Putamen (tissue), 1 donor: ENCODE measurements around the gene CTNNA2.
A peak's percentile ranks its signal among the peaks of the same experiment; 100 is the strongest.

ENCODE experiments used
- DNase-seq: peaks from one replicate; pipeline ENCODE4 v3.0.0-alpha.2; 2016; ENCODE audit warnings: low spot score

Gene CTNNA2

DNA sequence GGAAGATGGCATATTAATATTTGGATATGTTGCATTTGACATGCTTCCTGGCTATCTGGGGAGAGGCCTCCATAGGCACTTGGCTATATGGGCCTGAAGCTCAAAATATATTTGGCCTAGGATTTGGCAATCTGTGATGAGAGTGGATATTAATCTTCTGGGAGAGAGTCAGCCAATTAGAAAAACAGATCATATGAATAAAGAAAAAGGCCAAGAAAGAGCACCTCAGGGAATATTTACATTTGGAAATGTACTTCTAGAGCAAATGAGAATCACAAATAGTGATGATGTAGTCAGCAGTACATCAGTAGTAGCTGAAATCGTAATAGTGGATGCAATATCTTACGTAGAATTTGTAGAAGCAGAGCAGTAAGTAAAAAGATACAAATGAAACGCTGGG lies 277.0 kb downstream of the CTNNA2 start:
- DNase-seq = no peak

DNA sequence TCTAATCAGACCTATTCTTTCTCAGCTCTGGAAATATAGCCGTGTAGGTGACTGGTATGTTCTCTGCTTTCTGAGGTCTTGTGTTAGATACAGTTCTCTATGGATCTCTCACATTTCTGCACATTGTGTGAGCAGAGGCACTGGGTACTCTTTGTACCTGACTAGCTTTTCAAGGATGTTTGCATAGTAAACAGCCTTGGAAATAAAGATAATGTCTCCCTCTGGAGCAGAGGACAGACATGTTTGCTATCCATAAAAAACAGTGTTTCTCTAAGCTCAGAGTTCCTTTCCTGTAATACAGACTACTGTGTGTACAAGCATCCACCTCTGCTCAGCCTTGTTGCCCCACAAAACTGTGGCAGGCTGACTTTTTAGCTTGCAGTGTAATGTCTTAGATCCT lies 279.2 kb downstream of the CTNNA2 start:
- DNase-seq = no peak

DNA sequence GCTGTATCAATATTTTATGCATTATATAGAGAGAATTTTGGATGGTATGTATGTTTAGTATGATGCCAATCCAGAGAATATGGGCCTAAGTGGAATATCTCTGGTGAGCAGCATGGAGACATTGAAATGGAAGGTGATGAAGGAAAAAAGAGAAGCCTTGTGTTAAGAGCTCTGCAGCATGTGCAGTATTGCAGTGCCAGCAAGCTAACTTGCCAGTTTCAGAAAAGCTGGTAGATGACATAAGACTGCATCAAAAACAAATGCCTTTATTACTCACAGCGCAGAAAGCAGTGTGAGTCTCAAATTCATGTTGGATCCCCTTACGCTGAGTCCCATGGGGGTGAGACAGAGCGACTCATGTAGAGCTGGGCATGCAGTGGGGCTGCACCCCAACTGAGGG lies 280.2 kb downstream of the CTNNA2 start:
- DNase-seq = peak; percentile 34

DNA sequence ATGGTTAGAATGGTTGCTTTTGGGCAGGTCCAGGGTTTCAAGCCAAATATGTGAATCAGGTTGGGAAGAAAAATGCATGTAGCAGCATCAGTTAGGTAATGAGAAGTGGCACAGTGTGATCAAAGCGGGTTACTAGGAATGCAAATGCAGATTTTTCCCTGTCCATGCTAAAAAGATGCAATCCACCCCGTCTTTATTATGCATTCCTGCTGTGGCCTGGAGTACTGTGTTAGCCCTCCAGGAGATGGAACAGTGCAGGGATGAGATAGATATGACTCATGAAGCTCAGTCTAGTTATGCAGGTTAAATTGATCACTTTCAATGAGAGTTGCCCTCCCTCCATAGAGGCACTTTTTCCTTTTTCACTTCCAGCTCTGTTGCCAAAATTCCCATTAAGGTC lies 283.8 kb downstream of the CTNNA2 start:
- DNase-seq = no peak

DNA sequence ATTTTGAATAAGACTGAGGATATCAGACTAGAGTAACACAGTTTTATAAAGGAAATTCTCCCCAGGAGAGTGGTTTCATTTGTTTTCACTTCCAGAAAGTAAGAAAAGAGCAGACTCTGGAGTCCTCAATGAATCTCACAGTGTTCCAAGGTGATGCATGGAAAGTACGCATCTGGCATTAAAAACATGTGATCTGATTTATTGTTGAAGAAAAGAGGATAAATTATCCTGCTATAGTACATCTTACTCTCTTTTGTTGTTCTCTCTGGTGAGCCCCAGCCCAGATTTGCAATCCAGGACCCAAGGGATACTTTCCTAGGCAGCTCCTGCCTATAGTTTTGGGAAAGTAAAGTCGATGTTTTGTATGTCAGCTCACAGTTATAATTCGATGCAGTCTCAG lies 285.9 kb downstream of the CTNNA2 start:
- DNase-seq = no peak

DNA sequence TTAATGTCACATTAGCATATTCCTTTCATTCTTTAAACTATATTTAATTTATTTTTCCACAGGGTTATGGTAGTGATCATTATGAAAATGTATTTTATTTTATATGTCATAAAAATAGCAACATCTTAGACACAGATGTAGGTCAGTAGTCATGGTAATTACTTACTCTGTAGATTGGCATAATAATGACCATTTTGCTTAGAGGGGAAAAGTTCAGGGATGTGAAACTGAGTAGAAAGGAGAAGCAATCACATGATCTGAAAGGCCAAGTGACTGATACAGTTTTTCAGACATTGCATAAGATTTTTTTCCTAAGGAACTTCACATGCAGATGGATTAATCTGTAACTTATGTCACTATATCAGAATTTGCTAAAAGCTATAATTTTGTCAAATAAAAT lies 286.9 kb downstream of the CTNNA2 start:
- peak; percentile 23 for DNase-seq

DNA sequence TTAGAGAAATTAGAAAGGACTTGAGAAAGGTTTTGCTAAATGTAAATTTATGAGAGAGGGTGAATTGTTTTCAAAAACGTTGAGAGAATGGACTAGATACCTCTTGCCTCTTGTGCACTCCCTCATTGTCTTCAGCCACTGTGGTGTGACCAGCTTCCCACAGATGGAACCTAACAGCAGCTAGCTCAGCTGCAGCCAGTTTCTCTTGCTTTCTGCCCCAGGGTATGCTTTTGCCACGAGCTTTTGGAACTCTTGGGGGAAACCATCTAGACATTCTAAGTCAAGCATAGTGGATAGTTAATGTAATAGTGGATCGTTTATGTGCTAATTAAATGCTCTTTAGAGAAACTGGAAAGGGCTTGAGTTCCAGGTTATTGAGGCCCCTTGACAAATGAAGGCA lies 288.2 kb downstream of the CTNNA2 start:
- no peak for DNase-seq

DNA sequence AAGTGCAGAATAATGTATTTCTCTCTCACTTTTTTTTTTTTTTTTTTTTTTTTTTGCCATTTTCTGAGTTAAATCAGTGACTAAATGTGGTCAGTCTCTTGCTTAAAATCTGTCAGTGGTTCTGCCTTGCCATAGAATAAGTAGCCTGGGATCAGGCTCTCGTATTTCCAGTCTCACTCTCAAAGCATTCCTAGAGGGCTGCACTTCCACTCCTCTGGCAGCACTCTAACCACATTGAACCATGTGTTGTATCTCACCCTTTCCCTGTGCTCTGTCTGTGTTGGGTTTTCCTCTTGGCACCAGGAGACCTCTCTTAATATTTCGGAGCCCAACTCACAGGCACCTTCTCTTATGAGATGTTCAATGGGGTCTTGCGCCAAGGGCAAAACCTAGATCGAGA lies 304.4 kb downstream of the CTNNA2 start:
- no peak for DNase-seq

DNA sequence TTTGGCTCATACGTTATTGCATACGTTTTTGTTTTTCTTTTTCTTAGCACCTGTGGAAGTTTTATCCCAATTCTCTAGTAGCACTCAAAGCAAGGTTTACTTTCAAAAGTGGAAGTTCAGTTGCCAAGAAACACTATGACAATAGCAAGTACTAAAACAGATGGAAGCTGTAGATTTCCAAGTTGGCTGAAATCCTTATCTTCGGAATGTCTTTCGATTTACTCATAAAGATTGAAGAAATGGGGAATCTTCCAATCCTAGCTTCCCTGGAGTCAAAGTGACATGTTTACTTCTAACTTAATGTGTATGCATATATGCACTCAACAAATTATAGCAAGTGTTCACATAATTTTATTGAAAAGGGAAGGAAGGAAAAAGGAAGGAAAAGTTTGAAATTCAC lies 307.4 kb downstream of the CTNNA2 start:
- DNase-seq = no peak

DNA sequence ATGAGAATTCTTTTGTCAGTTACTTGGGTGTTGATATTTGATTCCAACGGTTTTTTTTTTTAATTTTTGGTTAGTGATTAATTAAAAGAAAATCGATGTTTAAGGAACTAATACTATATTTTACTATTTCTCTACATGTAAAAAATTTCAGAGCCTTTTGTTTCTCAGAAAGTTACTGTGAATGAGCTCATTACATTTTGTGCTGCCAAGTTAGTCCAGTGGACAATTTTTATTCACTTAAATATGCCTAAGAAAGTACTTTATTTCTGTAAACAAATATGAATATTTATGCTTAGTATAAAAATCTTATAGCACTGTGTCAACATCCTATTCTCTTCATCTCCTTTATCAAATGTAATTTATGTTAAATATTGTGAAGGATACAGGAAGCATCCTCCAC lies 309.3 kb downstream of the CTNNA2 start:
- no peak for DNase-seq

DNA sequence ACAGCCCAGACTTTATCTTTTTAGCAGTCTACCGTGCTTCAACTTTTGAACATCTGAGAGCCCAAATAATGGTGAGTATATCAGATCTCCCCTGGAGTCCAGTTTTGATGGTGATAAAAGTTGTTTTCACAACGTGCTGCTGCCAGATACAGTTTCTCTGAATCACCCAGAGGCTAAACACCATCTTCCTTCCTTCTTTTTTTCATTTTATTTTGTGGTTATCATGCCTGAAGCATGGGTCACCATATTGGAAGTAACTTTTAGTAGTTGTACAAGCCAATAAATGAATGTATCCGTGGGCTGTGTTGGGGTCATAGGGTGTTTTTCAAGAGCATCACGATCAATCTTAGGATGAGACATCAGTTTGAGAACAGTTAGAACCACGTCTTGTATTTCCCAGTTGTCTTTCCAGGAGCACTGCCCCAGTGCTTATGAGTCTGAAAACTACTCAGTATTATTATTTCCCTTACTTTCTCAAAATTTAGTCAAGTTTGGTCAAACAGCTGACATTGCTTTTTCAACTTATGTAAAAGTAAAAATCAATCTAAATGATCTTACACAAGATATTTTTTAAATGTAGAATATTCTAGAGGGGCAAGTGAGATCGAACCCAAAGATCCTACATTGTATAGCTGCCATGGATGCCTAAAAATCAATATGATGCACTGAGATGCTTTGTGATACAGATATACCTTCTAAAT lies 311.4 kb downstream of the CTNNA2 start:
- no peak for DNase-seq

DNA sequence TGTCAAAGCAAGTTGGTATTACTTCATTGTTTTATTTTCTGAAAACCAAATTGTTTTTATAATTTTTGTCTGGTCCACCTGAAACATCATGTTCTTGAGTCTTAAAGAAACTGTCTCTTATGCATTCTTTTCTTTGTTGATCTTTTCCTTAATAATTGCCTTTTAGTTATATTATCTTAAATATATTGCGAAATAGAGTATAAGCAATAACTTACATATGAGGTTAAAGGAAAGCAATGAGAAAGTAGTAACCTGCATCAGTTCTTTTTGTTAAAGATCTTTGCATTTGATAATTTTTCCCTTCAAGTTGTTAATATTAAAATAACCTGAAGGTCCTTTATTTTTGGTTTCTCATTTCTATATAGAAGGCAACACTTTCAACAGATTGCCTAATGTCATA lies 315.0 kb downstream of the CTNNA2 start:
- DNase-seq = no peak

DNA sequence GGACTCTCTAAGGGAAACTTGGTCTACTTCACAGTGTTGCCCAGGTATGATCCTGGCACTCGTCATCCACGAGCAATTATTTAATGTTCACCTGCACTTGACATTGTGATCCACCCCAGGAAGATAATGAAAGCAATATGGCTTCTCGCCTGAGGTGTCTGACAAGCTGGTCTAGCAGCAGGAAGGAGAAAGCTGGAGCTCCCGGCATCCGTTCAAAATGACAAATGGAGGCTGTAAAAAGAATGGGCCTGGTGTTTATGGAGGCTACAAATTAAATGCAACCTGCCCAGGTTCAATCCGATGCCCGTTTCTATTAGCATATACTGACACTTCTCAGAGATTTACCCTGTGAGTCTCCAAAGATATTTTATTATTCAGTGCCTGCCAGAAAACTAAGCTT lies 317.6 kb downstream of the CTNNA2 start:
- DNase-seq = no peak

DNA sequence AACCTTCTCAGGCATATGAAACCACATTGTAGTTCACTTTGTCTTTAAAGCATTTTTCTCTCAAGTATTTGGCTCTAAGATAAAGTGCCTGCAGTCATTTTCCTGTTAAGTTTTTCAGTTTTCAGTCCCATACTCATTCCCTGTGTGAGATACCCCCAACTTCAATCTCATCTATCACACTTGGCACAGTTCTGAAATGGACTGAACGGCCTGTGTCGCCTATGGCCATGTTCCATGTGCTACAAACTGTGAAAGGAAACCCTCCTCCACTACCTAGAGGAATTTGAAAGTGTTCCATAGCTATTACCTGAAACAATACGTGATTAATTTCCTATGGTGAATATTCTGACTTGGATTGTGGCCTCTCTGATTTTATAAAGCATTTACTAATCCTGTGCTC lies 319.1 kb downstream of the CTNNA2 start:
- DNase-seq = peak; percentile 18

DNA sequence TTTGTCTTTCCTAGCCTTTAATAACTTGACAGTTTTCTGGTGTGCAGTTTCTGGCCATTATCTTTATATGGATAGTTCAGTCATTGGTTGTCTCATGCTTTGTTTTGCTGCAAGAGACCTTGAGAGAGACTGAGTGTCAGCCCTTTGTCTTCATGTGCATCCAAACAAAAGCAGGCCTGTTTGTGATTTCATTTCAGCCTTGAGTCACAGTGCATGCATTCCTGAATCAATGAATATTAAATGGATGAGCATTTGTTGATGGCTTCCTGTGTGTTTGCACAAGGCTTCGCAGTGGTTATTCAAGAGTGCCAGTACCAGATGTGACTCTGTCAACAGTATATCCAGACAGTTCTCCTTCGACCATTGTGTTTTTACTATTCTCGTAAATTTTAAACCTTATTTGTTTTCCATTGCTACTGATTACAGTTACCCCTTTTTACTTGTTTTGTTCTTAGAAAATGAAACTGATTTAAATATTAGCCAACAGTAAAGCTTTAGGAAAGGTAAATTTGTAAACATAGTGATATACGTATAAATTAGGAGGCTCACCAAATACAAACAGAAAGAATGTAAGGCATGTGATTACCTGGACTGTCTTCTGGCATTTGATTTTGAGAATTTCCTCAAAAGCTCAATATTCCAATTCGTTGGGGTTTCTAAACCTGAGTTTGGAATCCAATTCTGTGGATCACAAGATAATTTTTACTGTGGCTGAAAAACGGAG lies 319.8 kb downstream of the CTNNA2 start:
- DNase-seq = peak; percentile 92

DNA sequence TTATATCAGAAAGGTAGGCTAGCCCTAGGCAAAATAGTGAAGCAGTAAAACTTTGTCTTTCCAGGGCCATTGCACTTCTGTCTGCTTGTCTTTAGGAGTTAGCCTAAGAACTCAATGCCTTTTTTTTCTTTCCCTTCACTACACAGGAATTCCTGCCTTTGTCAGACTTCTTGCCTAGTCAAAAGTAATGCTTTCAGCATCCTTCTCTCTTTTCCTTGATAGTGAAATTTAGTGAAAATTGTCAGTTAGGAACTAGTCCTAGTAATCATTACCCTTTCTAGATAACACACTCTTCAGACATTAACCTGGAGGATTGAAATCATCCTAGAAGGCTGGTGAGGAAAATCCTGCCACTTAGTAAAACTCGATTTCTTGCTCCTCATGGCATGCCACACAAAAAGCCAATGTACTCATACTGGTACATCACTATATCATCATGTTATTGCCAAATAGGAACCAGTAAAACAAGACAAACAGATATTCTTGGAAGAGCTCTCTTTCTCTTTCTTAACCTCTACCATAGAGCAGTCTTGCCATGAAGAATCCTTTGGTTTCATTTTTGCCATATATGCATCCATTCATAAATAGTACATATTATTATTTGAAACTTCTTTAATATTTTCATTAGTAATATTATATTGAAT lies 320.5 kb downstream of the CTNNA2 start:
- no peak for DNase-seq

DNA sequence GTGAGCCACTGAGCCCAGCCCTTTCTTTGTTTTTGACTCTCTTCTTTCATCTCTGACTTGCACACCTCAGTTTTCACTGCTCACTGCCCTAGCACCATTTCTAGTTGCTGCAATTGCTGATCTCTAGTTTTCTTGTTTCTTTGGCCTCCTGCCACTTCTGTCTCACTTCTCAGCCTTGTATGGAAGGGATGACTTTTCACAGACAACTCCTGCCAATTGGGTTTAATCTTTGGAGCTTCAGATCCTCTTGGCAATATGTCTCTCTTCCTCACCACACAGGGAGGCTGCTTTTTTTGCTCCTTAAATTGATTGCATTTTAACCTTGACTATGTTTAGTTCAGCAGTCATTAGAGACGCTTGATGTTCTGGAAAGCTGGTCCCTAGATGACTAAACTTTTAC lies 323.1 kb downstream of the CTNNA2 start:
- no peak for DNase-seq

DNA sequence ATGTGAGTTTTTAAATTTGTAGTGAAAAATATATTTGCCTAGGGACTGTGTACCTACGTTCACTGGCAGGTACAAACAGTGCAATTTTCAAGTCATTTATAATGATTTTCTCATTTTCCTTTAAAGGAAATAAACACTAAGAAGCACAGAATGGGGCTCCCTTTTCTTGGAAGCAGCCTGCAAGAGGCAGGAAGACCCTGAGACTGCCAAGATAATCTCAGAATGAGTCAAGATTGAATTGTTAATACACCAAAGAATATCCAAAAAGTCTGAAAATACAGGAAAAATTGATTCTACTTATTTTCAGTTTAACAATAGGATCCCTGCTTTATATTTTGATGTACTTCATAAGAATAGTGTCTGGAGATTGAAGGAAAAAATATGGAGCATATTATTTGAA lies 331.2 kb downstream of the CTNNA2 start:
- DNase-seq = no peak

DNA sequence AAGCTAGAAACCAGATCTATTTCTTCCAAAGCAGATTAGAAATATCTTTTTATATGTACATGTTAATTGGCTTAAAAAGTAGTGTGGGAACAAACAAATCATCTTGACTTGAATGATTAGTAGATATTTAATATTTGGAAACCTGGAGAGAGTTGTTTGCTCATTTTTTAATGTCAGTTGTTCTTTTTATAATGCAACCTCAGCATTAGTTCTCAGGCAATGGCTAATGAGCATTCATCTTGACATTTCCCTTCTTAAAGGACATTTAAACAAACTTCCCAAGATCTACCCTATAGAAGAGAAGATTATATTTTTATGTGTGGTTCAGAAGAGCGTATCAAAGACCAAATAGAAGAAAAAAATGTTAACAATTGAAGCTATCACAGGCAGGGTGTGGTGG lies 334.0 kb downstream of the CTNNA2 start:
- no peak for DNase-seq

DNA sequence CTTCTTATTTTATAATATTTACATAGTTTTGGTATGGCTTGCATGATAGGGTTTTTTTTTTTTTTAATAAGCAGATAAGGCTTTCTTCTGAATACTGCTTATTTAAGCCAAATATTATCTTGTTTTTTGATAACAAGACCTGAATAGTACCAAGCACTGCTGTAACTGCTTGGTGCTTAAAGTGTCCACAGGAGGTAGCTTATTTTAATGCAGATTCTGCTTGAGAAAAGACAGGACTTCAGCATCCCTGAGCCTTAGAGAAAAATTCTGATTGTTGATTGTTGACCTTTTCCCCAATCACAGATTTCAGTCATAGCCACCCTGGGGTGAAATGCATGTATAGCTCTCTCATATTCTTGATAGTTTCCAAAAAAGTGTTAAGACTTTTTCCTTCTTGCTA lies 336.4 kb downstream of the CTNNA2 start:
- DNase-seq = no peak

DNA sequence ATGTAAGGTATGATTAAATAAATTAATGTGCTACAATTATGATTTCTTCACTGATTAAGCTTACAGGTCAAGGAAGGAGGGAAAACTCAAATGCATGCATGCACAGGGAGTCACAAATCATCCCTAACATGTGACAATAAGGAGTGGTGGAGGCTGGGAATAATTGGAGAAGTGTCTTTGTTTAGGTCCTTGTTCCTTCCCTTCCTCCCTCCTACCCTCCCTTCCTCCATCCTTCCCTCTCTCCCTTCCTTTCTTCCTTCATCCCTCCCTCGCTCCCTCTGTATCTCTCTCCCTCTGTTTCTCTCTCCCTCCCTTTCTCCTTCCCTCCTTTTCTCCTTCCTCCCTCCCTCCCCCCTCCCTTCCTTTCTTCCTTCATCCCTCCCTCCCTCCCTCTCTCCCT lies 337.1 kb downstream of the CTNNA2 start:
- DNase-seq = no peak

DNA sequence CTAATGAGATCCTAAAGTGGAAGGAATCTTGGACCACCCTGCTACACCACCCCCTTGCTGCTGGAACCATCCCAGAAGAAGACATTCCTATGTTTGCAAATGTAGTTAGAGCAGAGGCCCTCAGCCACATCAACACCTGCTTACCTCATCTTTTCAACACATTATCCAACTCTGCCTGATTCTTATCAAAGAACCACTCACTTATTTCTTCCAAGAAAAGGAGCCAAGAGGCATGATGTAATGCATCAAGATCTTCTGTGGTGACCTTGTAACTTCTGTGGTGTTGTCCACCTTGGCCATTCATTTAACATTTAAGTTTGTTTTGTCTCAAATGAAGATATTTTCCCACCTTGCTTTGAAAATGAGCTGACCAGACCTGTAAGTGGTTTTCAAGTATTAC lies 338.1 kb downstream of the CTNNA2 start:
- DNase-seq = no peak

DNA sequence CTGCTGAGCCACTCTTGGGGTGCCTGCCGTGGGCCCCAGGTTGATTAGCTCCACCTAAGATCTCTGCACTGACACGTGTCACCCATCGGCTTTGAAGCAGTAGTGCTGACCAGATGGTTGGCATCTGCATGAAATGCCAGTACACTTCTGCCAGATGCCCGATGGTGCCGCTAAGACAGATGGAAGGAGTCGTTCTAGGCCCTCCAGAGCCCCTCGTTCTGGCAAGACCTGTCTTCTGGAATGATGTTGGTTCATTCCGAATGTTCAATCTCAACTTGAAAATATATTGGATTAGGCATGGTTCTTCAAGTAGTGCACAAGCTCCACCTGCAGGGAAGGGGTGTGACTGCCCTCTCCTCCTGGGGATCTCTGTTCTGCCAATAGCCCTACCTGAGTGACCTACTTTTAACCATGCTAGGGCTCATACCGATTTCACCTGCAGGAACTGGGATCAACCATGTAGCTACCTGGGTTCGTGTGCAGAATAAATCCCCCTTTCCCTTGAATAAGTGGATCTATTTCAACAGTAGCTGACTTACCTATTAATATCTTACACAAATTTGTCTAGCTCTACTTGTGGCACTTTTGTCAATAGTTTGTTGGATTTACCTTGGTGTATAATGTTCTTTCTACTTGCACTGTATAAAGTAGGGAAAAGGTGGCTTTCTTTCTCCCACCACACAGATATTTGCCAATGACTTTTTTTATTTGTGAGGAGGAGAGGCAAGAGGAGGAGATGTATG lies 342.6 kb downstream of the CTNNA2 start:
- DNase-seq = peak; percentile 40
